ENCODE measurements around the gene CDNF.
"Not testable (repeated sequence)": the region's sequence is repeated elsewhere in the genome, so short reads cannot be mapped to it uniquely, and the experiment has no call there.

CDNF gene

GRCh38 chr10:14838582-14839304, 906 bp upstream of the CDNF start:
- DNase-seq: no peak

GRCh38 chr10:14837003-14837756, 657 bp downstream of the CDNF start:
- DNase-seq: no peak

GRCh38 chr10:14836208-14836607, 1.6 kb downstream of the CDNF start:
- DNase-seq: no peak

GRCh38 chr10:14833106-14833505, 4.7 kb downstream of the CDNF start:
- DNase-seq: no peak

GRCh38 chr10:14826076-14826829, 11.6 kb downstream of the CDNF start:
- no peak for DNase-seq

GRCh38 chr10:14823966-14824365, 13.9 kb downstream of the CDNF start:
- DNase-seq: no peak

- DNase-seq: peak; percentile 9
Observed at GRCh38 chr10:14822879-14823755, 14.7 kb downstream of the CDNF start.

GRCh38 chr10:14821635-14822375, 16.0 kb downstream of the CDNF start:
- DNase-seq: no peak

- DNase-seq: no peak
Observed at GRCh38 chr10:14820775-14821154, 17.1 kb downstream of the CDNF start.

GRCh38 chr10:14820010-14820774, 17.6 kb downstream of the CDNF start:
- no peak for DNase-seq

GRCh38 chr10:14816717-14817116, 21.1 kb downstream of the CDNF start:
- DNase-seq: not testable (repeated sequence)

- no peak for DNase-seq
Observed at GRCh38 chr10:14815681-14816080, 22.2 kb downstream of the CDNF start.

- no peak for DNase-seq
Observed at GRCh38 chr10:14812271-14812670, 25.6 kb downstream of the CDNF start.

GRCh38 chr10:14810969-14811953, 26.6 kb downstream of the CDNF start:
- no peak for DNase-seq

GRCh38 chr10:14806318-14806717, 31.5 kb downstream of the CDNF start:
- no peak for DNase-seq

- DNase-seq: no peak
Observed at GRCh38 chr10:14803827-14804226, 34.0 kb downstream of the CDNF start.

GRCh38 chr10:14801723-14802122, 36.1 kb downstream of the CDNF start:
- no peak for DNase-seq

GRCh38 chr10:14800397-14800796, 37.4 kb downstream of the CDNF start:
- no peak for DNase-seq

GRCh38 chr10:14798636-14799035, 39.2 kb downstream of the CDNF start:
- no peak for DNase-seq

GRCh38 chr10:14787938-14788337, 49.9 kb downstream of the CDNF start:
- no peak for DNase-seq

Data from NCI-H345 (cell line).